B cell (primary cell): Measurements from ENCODE around the gene ITGB6. TPM values are rescaled to one million over a fixed set of nuclear protein-coding genes. Genes with fewer than 3 reads are reported as not detected.
"Not testable (repeated sequence)": the region's sequence is repeated elsewhere in the genome, so short reads cannot be mapped to it uniquely, and the experiment has no call there.

Source experiments
- ATAC-seq: fragments of 200-7000 bp; cut with Tn5 transposase; one replicate; pipeline ENCODE4 v1.10.0; 2021; ENCODE audit warnings: low read depth, mild to moderate bottlenecking, moderate number of reproducible peaks, moderate library complexity
- CTCF ChIA-PET: fragments of 350-600 bp; sonication (Branson Sonifier 250); formaldehyde crosslinking; loops from one replicate; lab custom pipeline; 2021; ENCODE audit warnings: antibody characterized with exemption, inconsistent platforms; lab: Charles Lee
- POLR2A ChIA-PET: fragments of 350-600 bp; sonication (Branson Sonifier 250); formaldehyde crosslinking; loops from one replicate; lab custom pipeline; 2021; ENCODE audit warnings: antibody characterized with exemption; lab: Charles Lee
- DNase-seq: peaks from one replicate; pipeline ENCODE4 v3.0.0; 2013
- H2AFZ ChIP-seq: 2 replicates; pipeline ENCODE4 v1.6.1; 2012; ENCODE audit warnings: mild to moderate bottlenecking, low read depth, low read length; ENCODE audit not compliant: insufficient read depth, poor library complexity, severe bottlenecking
- H3K27ac ChIP-seq, 2 donors: 1 replicate in 1 of 2; 2 replicates in 1 of 2; pipeline ENCODE4 v1.5.1; 2012 to 2013; ENCODE audit warnings: low read length in 2 of 2, mild to moderate bottlenecking in 2 of 2, moderate library complexity in 1 of 2
- H3K27me3 ChIP-seq, 4 experiments: fragments of 200-600 bp in 1 of 4; sonication (generic) in 1 of 4; replicated peaks in 1 of 4; 1 replicate in 2 of 4; 2 replicates in 2 of 4; pipeline versions ENCODE4 v1.6.1 to v1.7.0; 2013 to 2016; ENCODE audit warnings: low read length in 3 of 4, mild to moderate bottlenecking in 2 of 4, mixed read lengths in 1 of 4, moderate library complexity in 1 of 4; ENCODE audit not compliant: insufficient read depth in 4 of 4, control insufficient read depth in 3 of 4; ENCODE audit errors: control extremely low read depth in 1 of 4
- H3K36me3 ChIP-seq, 2 experiments: replicated peaks in 1 of 2; 1 replicate in 1 of 2; 2 replicates in 1 of 2; pipeline versions ENCODE4 v1.6.1 to v1.7.1; 2013; ENCODE audit warnings: low read length in 1 of 2; ENCODE audit not compliant: insufficient read depth in 2 of 2, control insufficient read depth in 1 of 2; ENCODE audit errors: control extremely low read depth in 1 of 2, extremely low read depth in 1 of 2
- H3K4me1 ChIP-seq, 2 donors: fragments of 200-600 bp in 1 of 2; sonication (generic) in 1 of 2; 1 replicate in 1 of 2; 2 replicates in 1 of 2; pipeline versions ENCODE4 v1.5.1 to v1.6.1; 2013 to 2017; ENCODE audit warnings: low read length in 2 of 2; ENCODE audit not compliant: control insufficient read depth in 2 of 2, insufficient read depth in 2 of 2
- H3K4me2 ChIP-seq: replicated peaks from 2 replicates; pipeline ENCODE3; 2012; ENCODE audit warnings: mild to moderate bottlenecking, low read depth, low read length; ENCODE audit not compliant: poor library complexity, severe bottlenecking
- H3K4me3 ChIP-seq, 5 experiments: fragments of 200-600 bp in 1 of 5; sonication (generic) in 1 of 5; 1 replicate in 3 of 5; 2 replicates in 2 of 5; pipeline versions ENCODE4 v1.5.1 to v1.7.0; 2011 to 2016; ENCODE audit warnings: low read length in 4 of 5, mild to moderate bottlenecking in 4 of 5, low read depth in 2 of 5, control low read depth in 1 of 5, moderate library complexity in 1 of 5; ENCODE audit not compliant: insufficient read depth in 1 of 5; ENCODE audit errors: control extremely low read depth in 1 of 5, extremely low read depth in 1 of 5
- H3K79me2 ChIP-seq: fragments of 200-600 bp; sonication (generic); one replicate; pipeline ENCODE4 v1.6.0; 2016; ENCODE audit warnings: low read length; ENCODE audit not compliant: control insufficient read depth, insufficient read depth
- H3K9ac ChIP-seq: fragments of 200-600 bp; sonication (generic); 2 replicates; pipeline ENCODE4 v1.6.1; 2017; ENCODE audit warnings: mild to moderate bottlenecking, low read length, moderate library complexity
- H3K9me3 ChIP-seq, 3 donors: one replicate each; pipeline versions ENCODE4 v1.6.1 to v1.7.1; 2013; ENCODE audit warnings: low read length in 2 of 3; ENCODE audit not compliant: control insufficient read depth in 2 of 3, insufficient read depth in 1 of 3; ENCODE audit errors: control extremely low read depth in 1 of 3
- H4K20me1 ChIP-seq: 2 replicates; pipeline ENCODE4 v1.6.0; 2012; ENCODE audit warnings: mild to moderate bottlenecking, low read length; ENCODE audit not compliant: insufficient read depth, control insufficient read depth, poor library complexity, severe bottlenecking
- H3K27ac Mint-ChIP-seq: one replicate; pipeline ENCODE4 v1.8.0; 2021; ENCODE audit warnings: mixed read lengths
- H3K27me3 Mint-ChIP-seq: one replicate; pipeline ENCODE4 v1.8.0; 2021; ENCODE audit warnings: mixed read lengths
- H3K4me1 Mint-ChIP-seq: one replicate; pipeline ENCODE4 v1.8.0; 2021; ENCODE audit warnings: mixed read lengths
- H3K4me3 Mint-ChIP-seq: one replicate; pipeline ENCODE4 v1.8.0; 2021; ENCODE audit warnings: mixed read lengths
- H3K9me3 Mint-ChIP-seq: one replicate; pipeline ENCODE4 v1.8.0; 2022; ENCODE audit warnings: mixed read lengths; ENCODE audit not compliant: insufficient read depth
- EZH2 ChIP-seq: IDR thresholded peaks from 2 replicates; pipeline ENCODE4 v1.6.1; 2012; ENCODE audit warnings: borderline replicate concordance, low read depth, mild to moderate bottlenecking, moderate library complexity, low read length; ENCODE audit not compliant: insufficient read depth, poor library complexity, severe bottlenecking
- WGBS: methylation state at CpG from one replicate; pipeline ENCODE4 v1.1.5; 2013; ENCODE audit warnings: missing lambda C conversion rate; ENCODE audit not compliant: insufficient coverage; 5-methylcytosine and 5-hydroxymethylcytosine counted together
- intact Hi-C: fragments of 100-400 bp; cut with micrococcal nuclease; formaldehyde crosslinking; loops from one replicate; pipeline ENCODE4 v1.10.0; 2022
- polyA plus RNA-seq: library from polyadenylated mRNA; depleted of rRNA; stranded (reverse); fragments of >200 nt; gene quantifications from 2 replicates; pipeline ENCODE4 v1.2.3, GENCODE V29; 2012
- total RNA-seq, 2 donors: library from RNA; stranded (reverse); fragments of 120-200 nt in 1 of 2; gene quantifications; 1 replicate in 1 of 2; 2 replicates in 1 of 2; pipeline versions ENCODE4 v1.2.3 to v1.2.4, GENCODE V29; 2013 to 2022
- TF ChIP-seq, protein P1 (sequence below): fragments of 200-600 bp; IDR thresholded peaks from one replicate; pipeline ENCODE4 v1.8.0; 2022; ENCODE audit warnings: antibody characterized with exemption, mild to moderate bottlenecking

ITGB6 gene
- total and polyA plus RNA-seq, 2 donors (not counting 1 experiment from before 2014, with no cell fraction given), result not detected

- Histone ChIP-seq H3K4me3 (no peak overlapping the region), H3K36me3 (no peaks in the 10 kb centered on the region), H4K20me1 (no peaks in the 10 kb centered on the region), H3K9me3 (no peaks in the 10 kb centered on the region), H3K4me1 (no peaks in the 10 kb centered on the region), H3K9ac (no peak overlapping the region), H3K4me2 (no peak overlapping the region), H3K27me3 (no peaks in the 10 kb centered on the region), H3K27ac (no peak overlapping the region), H3K79me2 (no peaks in the 10 kb centered on the region), H2AFZ (no peak overlapping the region)
- ATAC-seq, result no peak
- H3K9me3 Mint-ChIP-seq, result no peaks in the 10 kb centered on the region
- H3K27ac Mint-ChIP-seq, result no peak overlapping the region
- DNase-seq, result no peak
- intact Hi-C loops, result no loop called here
- no peaks in the 10 kb centered on the region for H3K27me3 Mint-ChIP-seq
- ChIA-PET CTCF (interaction anchor here (1.4 kb wide), 1 partner anchor 14 kb away, joined by 4 read pairs; no protein-coding TSS in a partner anchor), POLR2A (no interaction called here)
- no peak overlapping the region for H3K4me3 Mint-ChIP-seq
- no peaks in the 10 kb centered on the region for H3K4me1 Mint-ChIP-seq
- TF ChIP-seq EZH2, result no peak
- TF ChIP-seq, protein P1, sequence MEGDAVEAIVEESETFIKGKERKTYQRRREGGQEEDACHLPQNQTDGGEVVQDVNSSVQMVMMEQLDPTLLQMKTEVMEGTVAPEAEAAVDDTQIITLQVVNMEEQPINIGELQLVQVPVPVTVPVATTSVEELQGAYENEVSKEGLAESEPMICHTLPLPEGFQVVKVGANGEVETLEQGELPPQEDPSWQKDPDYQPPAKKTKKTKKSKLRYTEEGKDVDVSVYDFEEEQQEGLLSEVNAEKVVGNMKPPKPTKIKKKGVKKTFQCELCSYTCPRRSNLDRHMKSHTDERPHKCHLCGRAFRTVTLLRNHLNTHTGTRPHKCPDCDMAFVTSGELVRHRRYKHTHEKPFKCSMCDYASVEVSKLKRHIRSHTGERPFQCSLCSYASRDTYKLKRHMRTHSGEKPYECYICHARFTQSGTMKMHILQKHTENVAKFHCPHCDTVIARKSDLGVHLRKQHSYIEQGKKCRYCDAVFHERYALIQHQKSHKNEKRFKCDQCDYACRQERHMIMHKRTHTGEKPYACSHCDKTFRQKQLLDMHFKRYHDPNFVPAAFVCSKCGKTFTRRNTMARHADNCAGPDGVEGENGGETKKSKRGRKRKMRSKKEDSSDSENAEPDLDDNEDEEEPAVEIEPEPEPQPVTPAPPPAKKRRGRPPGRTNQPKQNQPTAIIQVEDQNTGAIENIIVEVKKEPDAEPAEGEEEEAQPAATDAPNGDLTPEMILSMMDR, result no peak
- WGBS, result 75% methylated on average over 5 of the region's 5 CpGs
Measured at GRCh38 chr2:160194946-160195345, 5.1 kb downstream of the ITGB6 start.

DNA sequence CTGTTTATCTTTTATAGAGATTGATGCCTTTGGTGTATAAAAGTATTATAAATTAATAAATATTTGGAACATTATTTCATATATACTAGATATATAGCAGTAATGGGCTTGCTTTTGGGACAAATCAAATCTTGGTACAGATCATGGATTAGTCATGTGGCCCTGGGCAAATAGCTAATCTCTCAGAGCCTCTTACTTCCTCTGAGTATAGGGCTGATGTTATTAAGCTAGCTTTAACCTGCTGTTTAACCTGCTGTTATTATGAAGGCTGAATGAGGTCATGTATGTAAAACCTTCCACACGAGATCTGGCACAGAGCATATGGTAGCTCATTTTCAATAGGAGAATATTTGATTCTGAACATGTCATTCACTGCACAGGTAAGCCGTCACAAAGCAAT lies 5.7 kb downstream of the ITGB6 start:
- intact Hi-C loops, result no loop called here
- H3K27me3 ChIP-seq, result no peaks in the 10 kb centered on the region
- WGBS, result no CpG with 5 or more reads among the region's 2 CpGs
- POLR2A ChIA-PET, result no interaction called here
- TF ChIP-seq EZH2, result no peak
- TF ChIP-seq, protein P1, result no peak
- H3K27ac Mint-ChIP-seq, result no peak overlapping the region
- no peaks in the 10 kb centered on the region for H3K4me1 ChIP-seq
- H3K4me1 Mint-ChIP-seq, result no peaks in the 10 kb centered on the region
- H3K27ac ChIP-seq, result no peak overlapping the region
- DNase-seq, result no peak
- no peak overlapping the region for H3K4me3 Mint-ChIP-seq
- H3K36me3 ChIP-seq, result no peaks in the 10 kb centered on the region
- H3K9ac ChIP-seq, result no peak overlapping the region
- H3K4me2 ChIP-seq, result no peak overlapping the region
- H3K79me2 ChIP-seq, result no peaks in the 10 kb centered on the region
- no peak overlapping the region for H3K4me3 ChIP-seq
- H2AFZ ChIP-seq, result no peak overlapping the region
- no peaks in the 10 kb centered on the region for H3K9me3 Mint-ChIP-seq
- CTCF ChIA-PET, result interaction anchor here (1.4 kb wide), 1 partner anchor 14 kb away, joined by 4 read pairs; no protein-coding TSS in a partner anchor
- H3K27me3 Mint-ChIP-seq, result no peaks in the 10 kb centered on the region
- H4K20me1 ChIP-seq, result no peaks in the 10 kb centered on the region
- ATAC-seq, result no peak
- no peaks in the 10 kb centered on the region for H3K9me3 ChIP-seq

DNA sequence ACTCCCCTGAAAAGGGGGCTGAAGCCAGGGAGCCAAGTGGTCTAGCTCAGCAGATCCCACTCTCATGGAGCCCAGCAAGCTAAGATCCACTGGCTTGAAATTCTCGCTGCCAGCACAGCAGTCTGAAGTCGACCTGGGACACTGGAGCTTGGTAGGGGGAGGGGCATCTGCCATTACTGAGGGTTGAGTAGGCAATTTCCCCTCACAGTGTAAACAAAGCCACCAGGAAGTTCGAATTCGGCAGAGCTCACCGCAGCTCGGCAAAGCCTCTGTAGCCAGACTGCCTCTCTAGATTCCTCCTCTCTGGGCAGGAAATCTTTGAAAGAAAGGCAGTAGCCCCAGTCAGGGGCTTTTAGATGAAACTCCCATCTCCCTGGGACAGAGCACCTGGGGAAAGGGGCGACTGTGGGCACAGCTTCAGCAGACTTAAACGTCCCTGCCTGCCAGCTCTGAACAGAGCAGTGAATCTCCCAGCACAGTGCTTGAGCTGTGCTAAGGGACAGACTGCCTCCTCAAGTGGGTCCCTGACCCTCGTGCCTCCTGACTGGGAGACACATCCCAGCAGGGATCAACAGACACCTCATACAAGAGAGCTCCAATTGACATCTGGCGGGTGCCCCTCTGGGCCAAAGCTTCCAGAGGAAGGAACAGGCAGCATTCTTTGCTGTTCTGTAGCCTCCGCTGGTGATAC lies 18.8 kb downstream of the ITGB6 start:
- H3K9me3 Mint-ChIP-seq, CTCF ChIA-PET, H3K4me3 Mint-ChIP-seq, ATAC-seq, H3K4me1 Mint-ChIP-seq, intact Hi-C loops, H3K9ac ChIP-seq, H3K27ac Mint-ChIP-seq, H3K9me3 ChIP-seq, H3K79me2 ChIP-seq, H2AFZ ChIP-seq, H3K36me3 ChIP-seq, H3K27me3 ChIP-seq, H3K27ac ChIP-seq, H3K4me3 ChIP-seq, H3K4me1 ChIP-seq, POLR2A ChIA-PET, H3K4me2 ChIP-seq, H4K20me1 ChIP-seq, DNase-seq: not testable (repeated sequence)
- peaks cover 17% of the 10 kb centered on the region for H3K27me3 Mint-ChIP-seq
- WGBS, result 44% methylated on average over 10 of the region's 11 CpGs
